Measurements from ENCODE around the gene BCCIP.

- TF ChIP-seq CTCF (conservative IDR thresholded peaks at IDR 0.05; ENCODE audit: low read length) (no peak), EZH2phosphoT487 (IDR thresholded peaks at IDR 0.05; ENCODE audit: borderline replicate concordance, low read depth, low read length) (no peak)
These were observed 43.2 kb downstream of the BCCIP start for GRCh38 chr10:125866421-125867029.
